NB4 (cell line): ENCODE measurements around the gene FBXW8.

Source experiments
- DNase-seq: peaks from one replicate; pipeline ENCODE4 v3.0.0; 2010; ENCODE audit warnings: low read depth
- H3K4me3 ChIP-seq: one replicate; pipeline ENCODE4 v1.5.1; 2011; ENCODE audit warnings: mild to moderate bottlenecking, low read depth, low read length, moderate library complexity
- MYC ChIP-seq: IDR thresholded peaks from 2 replicates; pipeline ENCODE4 v1.6.1; 2011; ENCODE audit warnings: low read depth, low read length
- POLR2A ChIP-seq: IDR thresholded peaks from 2 replicates; pipeline ENCODE4 v1.6.1; 2011; ENCODE audit warnings: mild to moderate bottlenecking; ENCODE audit not compliant: insufficient read length; ENCODE audit errors: extremely low read depth
- TF ChIP-seq, protein P1 (sequence below): IDR thresholded peaks from 2 replicates; pipeline ENCODE4 v1.6.1; 2011; ENCODE audit warnings: low read depth, low read length
- TF ChIP-seq, protein P2 (sequence below): IDR thresholded peaks from one replicate; pipeline ENCODE4 v1.5.1; 2012; ENCODE audit warnings: low read depth, low read length

The FBXW8 gene

DNA sequence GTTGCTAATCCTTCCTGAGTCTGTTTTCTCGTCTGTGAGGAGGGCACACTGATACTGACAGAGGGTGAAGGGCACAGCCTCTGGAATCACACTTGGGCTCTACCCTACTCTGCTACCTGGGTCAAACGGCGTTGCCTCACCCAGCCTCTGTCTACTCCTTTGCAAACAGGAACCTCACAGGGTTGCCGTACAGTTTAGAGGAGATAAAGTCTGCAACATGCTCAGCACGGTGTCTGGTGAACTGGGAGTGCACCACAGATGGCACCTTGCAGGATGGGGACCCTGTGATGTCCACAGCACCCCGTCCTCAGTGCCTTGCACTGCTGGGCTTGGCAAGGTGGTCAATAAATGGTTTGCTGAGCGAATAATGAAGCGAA is 150.2 kb downstream of the FBXW8 start:
- peak; percentile 70 for DNase-seq
- TF ChIP-seq, protein P1, sequence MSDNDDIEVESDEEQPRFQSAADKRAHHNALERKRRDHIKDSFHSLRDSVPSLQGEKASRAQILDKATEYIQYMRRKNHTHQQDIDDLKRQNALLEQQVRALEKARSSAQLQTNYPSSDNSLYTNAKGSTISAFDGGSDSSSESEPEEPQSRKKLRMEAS: no peak
- TF ChIP-seq MYC (0 out of 2 replicates have a peak, but pooled peaks have one; percentile 24), POLR2A (no peak)
- TF ChIP-seq, protein P2, sequence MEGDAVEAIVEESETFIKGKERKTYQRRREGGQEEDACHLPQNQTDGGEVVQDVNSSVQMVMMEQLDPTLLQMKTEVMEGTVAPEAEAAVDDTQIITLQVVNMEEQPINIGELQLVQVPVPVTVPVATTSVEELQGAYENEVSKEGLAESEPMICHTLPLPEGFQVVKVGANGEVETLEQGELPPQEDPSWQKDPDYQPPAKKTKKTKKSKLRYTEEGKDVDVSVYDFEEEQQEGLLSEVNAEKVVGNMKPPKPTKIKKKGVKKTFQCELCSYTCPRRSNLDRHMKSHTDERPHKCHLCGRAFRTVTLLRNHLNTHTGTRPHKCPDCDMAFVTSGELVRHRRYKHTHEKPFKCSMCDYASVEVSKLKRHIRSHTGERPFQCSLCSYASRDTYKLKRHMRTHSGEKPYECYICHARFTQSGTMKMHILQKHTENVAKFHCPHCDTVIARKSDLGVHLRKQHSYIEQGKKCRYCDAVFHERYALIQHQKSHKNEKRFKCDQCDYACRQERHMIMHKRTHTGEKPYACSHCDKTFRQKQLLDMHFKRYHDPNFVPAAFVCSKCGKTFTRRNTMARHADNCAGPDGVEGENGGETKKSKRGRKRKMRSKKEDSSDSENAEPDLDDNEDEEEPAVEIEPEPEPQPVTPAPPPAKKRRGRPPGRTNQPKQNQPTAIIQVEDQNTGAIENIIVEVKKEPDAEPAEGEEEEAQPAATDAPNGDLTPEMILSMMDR: no peak
- H3K4me3 ChIP-seq: no peak overlapping the region

DNA sequence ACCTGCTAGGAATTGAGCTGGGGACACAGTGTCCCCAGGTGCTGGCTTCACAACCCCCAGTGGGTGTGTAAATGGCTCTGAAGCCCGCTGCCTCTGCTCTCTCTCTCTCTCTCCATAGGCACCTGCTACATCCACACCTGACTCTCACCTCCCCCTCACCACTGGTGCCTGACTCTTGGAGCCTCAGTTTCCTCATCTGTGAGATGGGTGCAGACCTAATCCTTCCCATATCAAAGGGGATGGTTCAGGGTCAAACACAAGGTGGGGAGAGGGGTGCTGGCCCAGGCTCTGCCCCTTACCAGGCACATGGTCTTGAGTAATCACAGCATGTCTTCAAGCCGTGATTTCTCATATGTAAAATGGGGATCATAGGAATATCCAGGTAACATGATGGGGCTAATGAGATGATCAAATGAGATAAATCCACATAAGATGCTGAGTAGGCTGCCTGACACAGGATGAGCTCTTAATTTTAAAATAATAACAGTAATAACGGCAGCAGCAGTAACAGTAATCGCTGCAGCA is 150.9 kb downstream of the FBXW8 start:
- no peak for DNase-seq
- no peak overlapping the region for H3K4me3 ChIP-seq
- no peak for TF ChIP-seq POLR2A
- TF ChIP-seq MYC: no peak
- TF ChIP-seq, protein P2: no peak
- TF ChIP-seq, protein P1: no peak

DNA sequence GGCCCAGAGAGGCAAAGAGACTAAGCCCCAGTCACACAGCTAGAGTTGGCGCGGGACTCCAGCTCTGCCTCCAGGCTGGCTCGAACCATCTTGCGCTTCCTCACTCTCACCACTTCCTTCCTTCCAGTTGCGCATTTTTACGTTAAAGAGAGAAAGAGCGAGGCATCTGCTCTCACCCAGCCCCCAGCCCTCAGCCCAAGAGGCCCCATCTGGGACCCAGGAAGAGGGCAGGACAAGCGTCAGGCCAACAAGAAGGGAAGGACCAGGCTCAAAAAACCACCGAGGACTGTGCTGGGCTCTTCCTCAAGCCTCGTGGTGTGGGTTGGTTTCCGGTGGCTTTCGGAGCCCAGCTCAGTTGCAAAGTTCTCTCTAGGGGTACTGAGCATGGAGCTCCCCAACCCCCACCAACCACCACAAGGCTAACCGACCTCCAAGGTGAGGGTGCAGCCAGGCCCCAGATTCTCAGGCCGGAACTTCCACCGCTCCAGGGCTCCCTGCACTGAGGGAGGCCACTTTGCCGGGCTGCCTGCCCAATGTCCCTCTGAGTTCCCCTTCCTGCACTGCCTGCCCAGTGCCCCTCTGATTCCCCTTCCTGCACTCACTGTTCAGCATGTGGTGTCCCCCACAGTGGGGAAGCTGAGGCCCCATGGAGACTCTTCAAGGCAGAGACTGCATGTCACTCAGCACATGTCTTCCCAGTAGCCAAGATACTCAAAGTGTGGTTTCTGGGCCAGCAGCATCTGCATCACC is 152.6 kb downstream of the FBXW8 start:
- peak; percentile 100 for DNase-seq
- no peak overlapping the region for H3K4me3 ChIP-seq
- TF ChIP-seq POLR2A: no peak
- TF ChIP-seq, protein P1: peak; percentile 89
- TF ChIP-seq, protein P2: no peak
- peak; percentile 96 for TF ChIP-seq MYC

DNA sequence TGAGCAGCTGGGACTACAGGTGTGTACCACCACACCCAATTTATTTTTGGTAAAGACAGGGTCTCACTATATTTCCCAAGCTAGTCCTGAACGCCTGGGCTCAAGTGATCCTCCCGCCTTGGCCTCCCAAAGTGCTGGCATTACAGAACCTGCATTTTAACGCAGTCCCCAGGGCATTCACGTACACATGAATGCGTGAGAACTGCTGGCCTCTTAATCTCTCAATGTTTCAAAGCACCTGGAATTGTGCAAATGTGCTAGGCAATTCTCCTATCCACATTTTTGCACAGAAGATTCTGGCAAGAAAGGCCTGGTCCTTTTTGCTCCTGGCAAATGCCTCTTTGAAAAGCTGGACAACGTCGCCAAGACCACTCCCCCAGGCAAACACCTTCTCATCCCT is 153.3 kb downstream of the FBXW8 start:
- no peak overlapping the region for H3K4me3 ChIP-seq
- TF ChIP-seq POLR2A (no peak), MYC (peak; percentile 56; the same call in 1 of the 2 replicates)
- TF ChIP-seq, protein P2: no peak
- TF ChIP-seq, protein P1: no peak
- DNase-seq: peak; percentile 68

DNA sequence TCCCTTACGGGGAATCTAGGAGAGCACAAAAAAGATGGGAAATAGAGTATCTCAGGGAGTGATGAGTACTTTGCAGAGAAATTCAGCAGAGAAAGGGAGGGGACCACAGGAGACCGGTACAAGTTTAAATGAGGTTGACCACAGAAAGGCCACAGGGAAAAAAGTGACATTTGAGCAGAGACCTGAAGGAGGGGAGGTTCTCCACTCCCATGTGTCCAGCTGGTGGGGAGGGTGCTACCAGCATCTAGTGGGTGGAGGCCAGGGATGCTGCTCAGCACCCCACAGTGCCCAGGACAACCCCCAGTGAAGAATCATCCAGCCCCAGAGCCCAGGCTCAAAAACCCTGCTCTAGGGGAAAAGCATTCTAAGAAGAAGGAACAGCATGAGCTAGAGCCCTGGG is 153.8 kb downstream of the FBXW8 start:
- TF ChIP-seq MYC: no peak
- TF ChIP-seq, protein P1: peak; percentile 58; the same call in 1 of the 2 replicates
- no peak overlapping the region for H3K4me3 ChIP-seq
- peak; percentile 95 for DNase-seq

DNA sequence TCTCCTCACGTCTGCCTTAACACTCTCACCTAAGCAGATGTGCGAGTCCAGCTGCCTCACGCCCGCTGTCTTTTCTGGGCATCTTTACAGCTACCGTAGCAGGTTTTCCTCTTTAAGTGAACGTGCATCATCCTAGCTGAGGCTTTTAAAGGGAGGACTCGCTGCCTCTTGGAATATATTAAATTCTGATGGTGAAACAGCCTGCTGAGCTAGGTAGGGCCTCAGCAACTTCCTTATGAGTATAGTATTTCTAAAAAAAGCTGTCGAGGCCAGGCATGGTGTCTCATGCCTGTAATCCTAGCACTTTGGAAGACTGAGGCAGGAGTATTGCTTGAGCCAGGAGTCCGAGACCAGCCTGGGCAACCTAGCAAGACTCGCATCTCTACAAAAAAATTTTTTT is 156.3 kb downstream of the FBXW8 start:
- no peak overlapping the region for H3K4me3 ChIP-seq
- TF ChIP-seq MYC: no peak
- TF ChIP-seq, protein P2: no peak
- peak; percentile 74 for DNase-seq
